ENCODE measurements around the gene CROCC2.

- no peak for TF ChIP-seq CTCF (IDR thresholded peaks at IDR 0.05)
- no peak for TF ChIP-seq POLR2A (IDR thresholded peaks at IDR 0.05)
These were observed 27.2 kb downstream of the CROCC2 start for GRCh38 chr2:240933048-240933965.

Measured in lower leg skin (tissue), 3 donors.